Chondrocyte (in vitro differentiated cells): ENCODE measurements around the gene AP1AR. TPM values are rescaled to one million over a fixed set of nuclear protein-coding genes. Genes with fewer than 3 reads are reported as not detected.

Experiments used
- DNase-seq: peaks from one replicate; pipeline ENCODE4 v3.0.0; 2021; ENCODE audit warnings: mixed read lengths, low spot score
- H3K27ac Mint-ChIP-seq: one replicate; pipeline ENCODE4 v1.8.0; 2021; ENCODE audit warnings: mild to moderate bottlenecking, moderate library complexity, mixed read lengths; ENCODE audit not compliant: unreplicated experiment
- H3K27me3 Mint-ChIP-seq: 2 replicates; pipeline ENCODE4 v1.8.0; 2021; ENCODE audit warnings: low read depth, mixed read lengths
- H3K36me3 Mint-ChIP-seq: 2 replicates; pipeline ENCODE4 v1.8.0; 2021; ENCODE audit warnings: low read depth, mixed read lengths
- H3K4me1 Mint-ChIP-seq: 2 replicates; pipeline ENCODE4 v1.8.0; 2021; ENCODE audit warnings: low read depth, mild to moderate bottlenecking, mixed read lengths
- H3K4me3 Mint-ChIP-seq: one replicate; pipeline ENCODE4 v1.8.0; 2021; ENCODE audit warnings: mild to moderate bottlenecking, moderate library complexity, mixed read lengths; ENCODE audit not compliant: unreplicated experiment
- H3K9me3 Mint-ChIP-seq: 2 replicates; pipeline ENCODE4 v1.8.0; 2021; ENCODE audit warnings: low read depth, mixed read lengths
- long read RNA-seq: library from polyadenylated mRNA; stranded (forward); transcript quantifications from one replicate; pipeline ENCODE4 v2.0.0, GENCODE V29; 2021
- total RNA-seq: library from RNA; stranded (reverse); gene quantifications from 3 replicates; pipeline ENCODE4 v1.2.1, GENCODE V29; 2021
- TF ChIP-seq, protein P1 (sequence below): fragments of 200-600 bp; sonication (generic); IDR thresholded peaks from 2 replicates; pipeline ENCODE4 v1.5.0; 2021; ENCODE audit warnings: antibody characterized with exemption, mild to moderate bottlenecking, moderate library complexity

The AP1AR gene, protein sequence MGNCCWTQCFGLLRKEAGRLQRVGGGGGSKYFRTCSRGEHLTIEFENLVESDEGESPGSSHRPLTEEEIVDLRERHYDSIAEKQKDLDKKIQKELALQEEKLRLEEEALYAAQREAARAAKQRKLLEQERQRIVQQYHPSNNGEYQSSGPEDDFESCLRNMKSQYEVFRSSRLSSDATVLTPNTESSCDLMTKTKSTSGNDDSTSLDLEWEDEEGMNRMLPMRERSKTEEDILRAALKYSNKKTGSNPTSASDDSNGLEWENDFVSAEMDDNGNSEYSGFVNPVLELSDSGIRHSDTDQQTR
- total RNA-seq = 12.6 to 15.0 TPM (median 14.5 TPM) in 3 replicates
- long read RNA-seq, transcript AP1AR-201 (10 exons, 2,902 nt) = major isoform, 77 of 87 reads
- long read RNA-seq, partial matches to known transcripts = 0 of 87 reads
- long read RNA-seq, other reads (novel, unspliced or antisense) = 8 of 87 reads

DNA sequence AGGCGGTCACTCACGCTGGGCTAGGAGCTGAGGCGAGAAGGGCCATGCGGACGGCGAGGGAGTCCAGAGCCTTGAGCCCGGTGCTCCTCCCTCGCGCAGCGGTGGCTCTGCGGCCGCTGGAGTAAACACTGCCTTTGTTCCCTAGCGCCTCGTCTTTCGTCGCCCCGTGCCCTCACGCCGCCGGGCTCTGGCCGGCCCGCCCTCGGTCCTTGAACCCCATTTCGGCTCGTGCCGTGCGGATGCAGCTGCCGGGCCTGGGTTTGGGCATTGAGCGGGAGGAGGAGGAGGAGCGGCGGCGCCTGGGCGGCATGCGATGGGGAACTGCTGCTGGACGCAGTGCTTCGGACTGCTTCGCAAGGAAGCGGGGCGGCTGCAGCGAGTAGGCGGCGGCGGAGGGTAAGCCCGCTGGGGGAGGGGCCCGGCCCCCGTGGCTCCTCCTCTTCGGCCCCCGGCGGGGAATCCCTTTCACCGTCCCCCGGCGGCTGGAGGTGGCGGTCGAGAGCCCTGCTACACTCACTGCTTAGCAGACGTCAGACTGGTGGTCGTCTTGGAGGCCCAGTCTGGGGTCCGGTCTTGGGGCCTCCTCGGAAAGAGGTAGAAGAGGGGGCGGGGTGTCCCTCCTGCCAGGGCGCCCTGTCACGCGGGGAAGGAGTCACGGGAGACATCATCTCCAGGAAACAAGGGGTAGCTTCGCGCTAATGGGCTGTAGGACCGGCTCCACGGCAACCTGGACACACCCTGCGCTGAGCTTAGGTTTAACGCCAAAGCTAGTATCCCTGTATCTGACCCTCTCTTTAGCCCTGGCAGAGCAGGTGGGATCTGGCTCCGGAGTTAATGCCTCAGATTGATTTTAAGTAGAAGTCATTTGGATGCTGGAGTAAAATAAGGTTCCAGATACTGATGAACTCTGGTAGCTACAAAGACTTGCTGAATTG, at the start of gene AP1AR:
Gene AP1AR (plus strand): TSS at position 9 of the 935 bp plus-strand sequence. CDS start 305 bp downstream, at position 314.
- TF ChIP-seq, protein P1, sequence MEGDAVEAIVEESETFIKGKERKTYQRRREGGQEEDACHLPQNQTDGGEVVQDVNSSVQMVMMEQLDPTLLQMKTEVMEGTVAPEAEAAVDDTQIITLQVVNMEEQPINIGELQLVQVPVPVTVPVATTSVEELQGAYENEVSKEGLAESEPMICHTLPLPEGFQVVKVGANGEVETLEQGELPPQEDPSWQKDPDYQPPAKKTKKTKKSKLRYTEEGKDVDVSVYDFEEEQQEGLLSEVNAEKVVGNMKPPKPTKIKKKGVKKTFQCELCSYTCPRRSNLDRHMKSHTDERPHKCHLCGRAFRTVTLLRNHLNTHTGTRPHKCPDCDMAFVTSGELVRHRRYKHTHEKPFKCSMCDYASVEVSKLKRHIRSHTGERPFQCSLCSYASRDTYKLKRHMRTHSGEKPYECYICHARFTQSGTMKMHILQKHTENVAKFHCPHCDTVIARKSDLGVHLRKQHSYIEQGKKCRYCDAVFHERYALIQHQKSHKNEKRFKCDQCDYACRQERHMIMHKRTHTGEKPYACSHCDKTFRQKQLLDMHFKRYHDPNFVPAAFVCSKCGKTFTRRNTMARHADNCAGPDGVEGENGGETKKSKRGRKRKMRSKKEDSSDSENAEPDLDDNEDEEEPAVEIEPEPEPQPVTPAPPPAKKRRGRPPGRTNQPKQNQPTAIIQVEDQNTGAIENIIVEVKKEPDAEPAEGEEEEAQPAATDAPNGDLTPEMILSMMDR = peak; percentile 68
- Mint-ChIP-seq H3K4me1 (peaks cover 28% of the 10 kb centered on the region), H3K9me3 (no peaks in the 10 kb centered on the region), H3K36me3 (peaks cover 1% of the 10 kb centered on the region), H3K27me3 (no peaks in the 10 kb centered on the region), H3K27ac (peak within 1 kb of the TSS; percentile 99), H3K4me3 (peak within 1 kb of the TSS; percentile 80)
- DNase-seq = peak; percentile 95

DNA sequence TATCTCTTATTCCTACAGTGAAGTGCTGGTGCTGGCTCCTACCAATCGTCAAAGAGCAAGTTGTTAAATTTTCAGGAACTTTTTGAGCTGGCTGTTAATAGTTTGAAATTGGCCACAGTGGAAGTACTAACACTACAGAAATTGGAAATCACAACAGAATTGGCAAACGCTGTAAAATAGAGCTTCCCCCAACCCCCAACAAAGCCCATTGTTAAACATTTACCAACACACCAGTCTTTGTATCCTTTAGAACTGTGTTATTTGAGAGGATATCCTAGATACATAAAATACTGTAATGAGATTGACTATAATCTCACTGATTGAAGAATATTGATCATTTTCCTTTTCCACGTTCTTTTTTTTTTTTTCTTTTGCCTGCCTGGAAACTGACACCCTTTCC, 49.0 kb upstream of the AP1AR start:
- Mint-ChIP-seq H3K4me1 (no peaks in the 10 kb centered on the region), H3K4me3 (no peak overlapping the region), H3K27me3 (no peaks in the 10 kb centered on the region), H3K36me3 (no peaks in the 10 kb centered on the region), H3K9me3 (no peaks in the 10 kb centered on the region), H3K27ac (no peak overlapping the region)
- TF ChIP-seq, protein P1 = no peak
- no peak for DNase-seq

DNA sequence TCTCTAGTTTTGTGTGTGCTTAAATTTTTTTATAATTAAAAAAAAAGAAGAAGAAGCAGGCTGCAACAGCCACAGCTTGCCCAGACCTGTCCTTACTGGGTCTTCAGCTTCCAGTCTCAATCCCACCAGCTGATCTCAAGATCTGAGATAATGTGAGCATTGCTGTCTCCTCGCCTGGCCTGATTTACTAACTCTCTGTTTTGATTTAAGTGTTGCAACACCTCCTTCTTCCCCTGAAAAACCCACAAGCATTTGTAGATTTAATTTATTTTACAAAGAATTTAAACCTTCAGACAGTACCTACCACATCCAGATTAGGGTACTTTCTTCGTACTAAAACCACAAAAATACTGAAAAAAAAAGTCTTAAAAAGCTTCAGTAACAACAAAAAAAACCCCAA, 48.3 kb upstream of the AP1AR start:
- Mint-ChIP-seq H3K9me3 (no peaks in the 10 kb centered on the region), H3K4me1 (no peaks in the 10 kb centered on the region), H3K27ac (no peak overlapping the region), H3K27me3 (no peaks in the 10 kb centered on the region), H3K36me3 (no peaks in the 10 kb centered on the region), H3K4me3 (no peak overlapping the region)
- no peak for DNase-seq
- TF ChIP-seq, protein P1 = no peak

DNA sequence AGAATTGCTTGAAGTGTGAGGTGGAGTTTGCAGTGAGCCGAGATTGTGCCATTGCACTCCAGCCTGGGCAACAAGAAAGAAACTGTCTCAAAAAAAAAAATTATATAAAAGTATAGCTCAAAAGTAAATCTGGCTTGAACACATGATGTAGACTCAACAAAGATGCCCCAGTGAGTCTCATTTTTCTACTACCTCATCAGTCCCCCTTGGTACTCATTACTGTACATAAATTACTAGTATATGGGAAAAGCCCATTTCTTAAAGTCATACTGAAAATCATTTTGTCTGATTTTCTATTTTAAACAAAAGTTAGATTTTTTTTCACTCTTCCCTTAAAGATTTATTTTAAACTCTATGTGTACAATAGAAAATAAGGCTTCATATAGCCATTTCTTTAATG, 47.1 kb upstream of the AP1AR start:
- Mint-ChIP-seq H3K4me1 (no peaks in the 10 kb centered on the region), H3K36me3 (no peaks in the 10 kb centered on the region), H3K27ac (no peak overlapping the region), H3K4me3 (no peak overlapping the region), H3K9me3 (no peaks in the 10 kb centered on the region), H3K27me3 (no peaks in the 10 kb centered on the region)
- DNase-seq = no peak
- TF ChIP-seq, protein P1 = no peak

DNA sequence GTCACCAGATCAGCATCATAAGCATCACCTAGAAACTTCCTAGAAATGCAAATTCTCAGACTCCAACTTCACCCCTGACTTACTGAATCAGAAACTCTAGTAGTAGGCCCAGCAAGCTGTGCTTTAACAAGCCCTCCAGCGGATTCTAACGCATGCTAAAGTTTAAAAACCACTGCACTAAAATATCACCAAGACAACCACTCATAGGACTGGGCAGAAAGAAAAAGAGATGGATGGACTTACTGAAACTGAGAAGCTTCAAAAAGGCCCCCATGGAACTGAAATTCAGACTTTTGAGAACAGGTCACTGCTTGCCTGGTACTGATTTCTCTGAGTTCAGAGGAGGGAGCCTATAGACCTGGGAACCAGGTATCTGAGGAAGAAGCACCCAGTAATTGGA, 46.3 kb upstream of the AP1AR start:
- H3K9me3 Mint-ChIP-seq = no peaks in the 10 kb centered on the region
- DNase-seq = no peak
- H3K4me3 Mint-ChIP-seq = no peak overlapping the region
- TF ChIP-seq, protein P1 = no peak
- H3K4me1 Mint-ChIP-seq = no peaks in the 10 kb centered on the region
- no peaks in the 10 kb centered on the region for H3K27me3 Mint-ChIP-seq
- no peak overlapping the region for H3K27ac Mint-ChIP-seq
- no peaks in the 10 kb centered on the region for H3K36me3 Mint-ChIP-seq
